ENCODE results near the gene HIVEP2. TPM values are rescaled to one million over a fixed set of nuclear protein-coding genes. Genes with fewer than 3 reads are reported as not detected.

HIVEP2 gene
- total RNA-seq, 1 donor from 2014 or later = 12.3 TPM

DNA sequence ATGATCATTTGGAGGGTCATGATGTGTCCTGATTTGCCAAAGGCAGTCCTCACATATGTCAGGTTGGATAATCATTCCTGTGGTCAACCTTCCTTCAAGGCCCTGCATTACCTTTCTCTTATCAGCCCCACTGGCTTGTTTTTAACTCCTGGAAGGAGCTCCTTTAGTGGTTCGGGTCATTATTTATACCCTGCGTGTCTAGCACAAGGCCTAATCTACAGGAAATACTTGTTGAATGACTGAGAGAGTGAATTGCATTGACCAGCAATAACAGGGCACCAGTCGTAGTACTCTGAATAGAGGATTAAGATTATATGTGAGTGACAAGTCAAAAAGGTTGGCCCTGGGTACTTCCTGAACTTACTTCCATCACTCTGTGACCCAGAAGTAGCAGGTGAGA is 4.5 kb downstream of the HIVEP2 start:
- TF ChIP-seq, protein P1, sequence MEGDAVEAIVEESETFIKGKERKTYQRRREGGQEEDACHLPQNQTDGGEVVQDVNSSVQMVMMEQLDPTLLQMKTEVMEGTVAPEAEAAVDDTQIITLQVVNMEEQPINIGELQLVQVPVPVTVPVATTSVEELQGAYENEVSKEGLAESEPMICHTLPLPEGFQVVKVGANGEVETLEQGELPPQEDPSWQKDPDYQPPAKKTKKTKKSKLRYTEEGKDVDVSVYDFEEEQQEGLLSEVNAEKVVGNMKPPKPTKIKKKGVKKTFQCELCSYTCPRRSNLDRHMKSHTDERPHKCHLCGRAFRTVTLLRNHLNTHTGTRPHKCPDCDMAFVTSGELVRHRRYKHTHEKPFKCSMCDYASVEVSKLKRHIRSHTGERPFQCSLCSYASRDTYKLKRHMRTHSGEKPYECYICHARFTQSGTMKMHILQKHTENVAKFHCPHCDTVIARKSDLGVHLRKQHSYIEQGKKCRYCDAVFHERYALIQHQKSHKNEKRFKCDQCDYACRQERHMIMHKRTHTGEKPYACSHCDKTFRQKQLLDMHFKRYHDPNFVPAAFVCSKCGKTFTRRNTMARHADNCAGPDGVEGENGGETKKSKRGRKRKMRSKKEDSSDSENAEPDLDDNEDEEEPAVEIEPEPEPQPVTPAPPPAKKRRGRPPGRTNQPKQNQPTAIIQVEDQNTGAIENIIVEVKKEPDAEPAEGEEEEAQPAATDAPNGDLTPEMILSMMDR (conservative IDR thresholded peaks at IDR 0.05; ENCODE audit: low read depth, low read length) = no peak
- DNase-seq (ENCODE audit: low read depth) = no peak
- no peak overlapping the region for H3K4me3 ChIP-seq (ENCODE audit: low read depth, low read length)

DNA sequence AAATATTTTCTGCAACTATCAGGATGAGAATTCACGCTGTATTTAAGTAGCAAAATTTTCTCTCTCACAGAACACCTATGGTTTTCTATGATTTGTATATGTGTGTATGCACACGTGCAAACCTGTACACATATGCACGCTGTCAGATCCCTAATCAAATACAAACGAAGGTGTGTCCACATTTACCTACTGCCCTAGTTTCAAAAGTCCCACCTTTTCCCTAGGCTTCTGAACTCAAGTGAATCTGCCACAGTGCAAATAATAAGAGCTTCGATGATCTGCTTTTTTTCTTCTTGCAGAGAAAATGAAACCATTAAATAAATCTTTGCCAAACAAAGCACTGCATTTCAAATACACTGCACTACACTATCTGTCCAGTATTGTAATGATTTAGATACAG is 6.5 kb downstream of the HIVEP2 start:
- no peak for DNase-seq (ENCODE audit: low read depth)
- no peak overlapping the region for H3K4me3 ChIP-seq (ENCODE audit: low read depth, low read length)
- TF ChIP-seq, protein P1 (conservative IDR thresholded peaks at IDR 0.05; ENCODE audit: low read depth, low read length) = no peak

DNA sequence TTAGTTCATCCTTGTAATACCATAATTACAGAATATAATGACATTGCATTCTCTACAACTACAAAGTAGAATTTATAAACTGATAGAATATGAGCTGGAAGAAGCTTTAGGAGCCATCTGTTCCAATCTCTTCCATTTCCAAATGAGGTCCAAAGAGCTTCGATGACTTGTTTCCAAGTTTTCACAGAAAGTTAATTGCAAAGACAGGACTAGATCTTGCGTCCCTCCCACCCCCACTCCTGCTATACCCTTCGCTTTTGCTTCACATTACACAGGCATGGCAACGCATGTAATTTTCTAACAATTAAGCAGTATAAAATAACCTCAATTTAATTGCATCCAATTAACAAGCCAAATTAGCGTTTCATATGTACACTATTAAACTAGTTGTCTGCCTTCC is 7.0 kb downstream of the HIVEP2 start:
- H3K4me3 ChIP-seq (ENCODE audit: low read depth, low read length) = no peak overlapping the region
- TF ChIP-seq, protein P1 (conservative IDR thresholded peaks at IDR 0.05; ENCODE audit: low read depth, low read length) = no peak

DNA sequence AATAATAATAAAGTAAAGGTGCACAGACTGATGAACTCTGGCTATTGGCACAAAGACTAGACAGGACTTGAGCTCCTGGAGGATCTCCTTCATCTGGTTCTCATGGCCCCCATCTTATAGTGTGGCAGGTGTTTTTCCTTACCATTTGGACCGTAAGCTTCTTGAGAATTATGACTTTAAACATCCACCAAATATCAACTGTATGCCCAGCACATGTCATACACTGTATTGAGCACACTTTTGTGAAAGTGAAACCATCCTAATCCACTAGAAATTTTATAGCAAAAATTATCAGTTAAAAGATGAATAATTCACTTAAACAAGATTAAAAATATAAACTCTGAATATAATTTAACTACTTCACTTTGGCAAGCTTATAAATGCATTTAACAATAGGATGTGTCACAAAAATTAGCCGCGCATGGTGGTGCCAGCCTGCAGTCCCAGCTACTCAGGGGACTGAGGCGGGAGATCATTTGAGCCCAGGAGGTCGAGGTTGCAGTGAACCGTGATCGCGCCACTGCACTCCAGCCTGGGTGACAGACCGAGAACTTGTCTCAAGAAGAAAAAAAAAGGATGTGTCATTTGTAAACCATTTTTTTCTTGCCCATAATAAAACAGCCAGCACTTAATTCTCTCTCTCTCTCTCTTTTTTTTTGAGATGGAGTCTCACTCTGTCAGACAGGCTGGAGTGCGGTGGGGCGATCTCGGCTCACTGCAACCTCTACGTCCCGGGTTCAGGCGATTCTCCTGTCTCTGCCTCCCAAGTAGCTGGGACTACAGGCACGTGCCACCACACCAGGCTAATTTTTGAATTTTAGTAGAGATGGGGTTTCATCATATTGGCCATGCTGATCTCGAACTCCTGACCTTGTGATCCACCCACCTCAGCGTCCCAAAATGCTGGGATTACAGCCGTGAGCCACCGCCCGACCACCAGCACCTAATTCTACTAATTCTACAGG is 9.1 kb downstream of the HIVEP2 start:
- TF ChIP-seq, protein P1 (conservative IDR thresholded peaks at IDR 0.05; ENCODE audit: low read depth, low read length) = no peak
- DNase-seq (ENCODE audit: low read depth) = no peak
- no peak overlapping the region for H3K4me3 ChIP-seq (ENCODE audit: low read depth, low read length)

More for the DNA sequence above, 7.0 kb downstream of the HIVEP2 start:
- no peak for DNase-seq (ENCODE audit: low read depth)

DNA sequence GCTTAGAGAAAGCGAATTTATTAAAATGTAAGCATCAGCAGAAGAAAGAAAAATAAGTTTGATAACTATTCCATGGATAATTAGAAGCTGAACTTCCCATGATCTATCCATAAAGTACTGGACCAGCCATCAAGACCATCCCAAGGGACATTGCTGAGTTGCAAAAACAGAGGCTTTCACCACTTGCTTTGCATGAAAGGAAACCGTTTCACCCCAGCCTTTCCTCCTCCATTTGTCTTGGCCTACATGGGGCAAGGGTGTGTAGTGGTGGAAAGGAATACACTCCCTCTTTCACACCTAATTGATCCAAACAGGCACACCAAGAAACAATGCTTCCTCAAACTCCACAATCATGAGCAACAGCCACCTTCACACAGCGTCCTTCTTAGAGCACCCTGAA is 10.4 kb downstream of the HIVEP2 start:
- H3K4me3 ChIP-seq (ENCODE audit: low read depth, low read length) = no peak overlapping the region
- TF ChIP-seq, protein P1 (conservative IDR thresholded peaks at IDR 0.05; ENCODE audit: low read depth, low read length) = no peak
- no peak for DNase-seq (ENCODE audit: low read depth)

DNA sequence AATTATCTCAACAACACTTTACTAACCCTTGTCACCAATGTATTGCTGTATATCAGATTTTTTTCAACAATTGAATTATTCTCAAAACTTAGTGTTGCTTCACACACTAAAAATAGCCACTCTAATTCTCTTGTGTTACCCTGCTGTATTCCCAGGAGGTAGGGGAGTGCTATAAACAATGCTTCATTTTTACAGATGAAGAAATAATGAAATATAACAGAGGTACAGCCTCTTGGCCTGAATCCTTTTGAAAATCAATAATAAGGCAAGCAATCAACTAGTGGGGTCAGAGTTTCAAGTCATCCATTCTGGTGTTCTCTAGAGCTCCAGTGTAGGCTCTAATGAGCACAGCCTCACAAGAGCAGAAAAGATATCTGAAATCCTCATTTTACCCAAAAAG is 10.9 kb downstream of the HIVEP2 start:
- TF ChIP-seq, protein P1 (conservative IDR thresholded peaks at IDR 0.05; ENCODE audit: low read depth, low read length) = no peak
- no peak for DNase-seq (ENCODE audit: low read depth)
- H3K4me3 ChIP-seq (ENCODE audit: low read depth, low read length) = no peak overlapping the region

DNA sequence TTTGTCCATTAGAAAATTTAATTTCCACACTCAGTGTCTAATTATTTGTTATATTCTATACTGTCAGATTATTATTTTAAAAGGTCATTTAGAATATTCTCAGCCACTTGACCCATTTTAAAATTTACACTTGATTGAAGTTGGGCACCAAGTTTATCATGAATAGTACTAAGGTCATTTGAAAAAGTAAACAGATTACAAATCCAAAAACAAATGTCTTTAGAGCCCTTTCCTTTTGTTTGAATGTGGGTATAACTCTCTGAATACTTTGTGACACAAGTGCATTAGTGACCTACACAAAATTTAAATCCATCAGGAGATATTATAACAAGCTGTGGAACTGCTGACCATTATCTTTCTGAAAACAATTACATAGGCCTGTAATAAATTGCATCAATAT is 11.3 kb downstream of the HIVEP2 start:
- TF ChIP-seq, protein P1 (conservative IDR thresholded peaks at IDR 0.05; ENCODE audit: low read depth, low read length) = no peak
- H3K4me3 ChIP-seq (ENCODE audit: low read depth, low read length) = no peak overlapping the region
- DNase-seq (ENCODE audit: low read depth) = no peak

Data from epithelial cell of proximal tubule (primary cell).